Keratinocyte (primary cell): ENCODE results near the gene MAP3K10. TPM values are rescaled to one million over a fixed set of nuclear protein-coding genes. Genes with fewer than 3 reads are reported as not detected.

Experiments used
- DNase-seq: peaks from one replicate; pipeline ENCODE4 v3.0.0-alpha.2; 2011; ENCODE audit warnings: low read depth, missing footprints, low spot score
- FAIRE-seq: peaks from 2 replicates; lab custom pipeline; 2011; peaks lifted over from hg19 to GRCh38; lab: Jason Lieb, UNC
- H2AFZ ChIP-seq: 2 replicates; pipeline ENCODE4 v1.6.0; 2012; ENCODE audit warnings: low read length, control low read depth, inconsistent platforms; ENCODE audit not compliant: control insufficient read depth
- H3K27ac ChIP-seq: 2 replicates; pipeline ENCODE4 v1.5.1; 2011; ENCODE audit warnings: low read length; ENCODE audit not compliant: control insufficient read depth, insufficient read depth
- H3K27me3 ChIP-seq: 3 replicates; pipeline ENCODE4 v1.6.0; 2011; ENCODE audit warnings: low read length; ENCODE audit not compliant: control insufficient read depth, insufficient read depth; ENCODE audit errors: extremely low read depth
- H3K36me3 ChIP-seq, 2 experiments: 2 replicates in 1 of 2; 3 replicates in 1 of 2; pipeline ENCODE4 v1.5.1; 2011; ENCODE audit warnings: low read length in 2 of 2, mild to moderate bottlenecking in 1 of 2; ENCODE audit not compliant: control insufficient read depth in 2 of 2, insufficient read depth in 2 of 2; ENCODE audit errors: extremely low read depth in 1 of 2
- H3K4me1 ChIP-seq: 3 replicates; pipeline ENCODE4 v1.5.1; 2011; ENCODE audit warnings: low read length; ENCODE audit not compliant: control insufficient read depth, insufficient read depth; ENCODE audit errors: extremely low read depth
- H3K4me2 ChIP-seq: 3 replicates; pipeline ENCODE4 v1.6.0; 2011; ENCODE audit warnings: low read depth, low read length; ENCODE audit not compliant: control insufficient read depth, insufficient read depth; ENCODE audit errors: extremely low read depth
- H3K4me3 ChIP-seq, 3 experiments: fragments of 200-600 bp in 1 of 3; sonication (generic) in 1 of 3; 2 replicates in 2 of 3; 3 replicates in 1 of 3; pipeline ENCODE4 v1.5.1; 2011 to 2016; ENCODE audit warnings: low read length in 3 of 3, mild to moderate bottlenecking in 3 of 3, control low read depth in 2 of 3, inconsistent platforms in 1 of 3, low read depth in 1 of 3, mixed read lengths in 1 of 3, mixed run types in 1 of 3, moderate library complexity in 1 of 3; ENCODE audit not compliant: control insufficient read depth in 2 of 3, insufficient read depth in 2 of 3; ENCODE audit errors: extremely low read depth in 1 of 3
- H3K79me2 ChIP-seq: 2 replicates; pipeline ENCODE4 v1.6.0; 2012; ENCODE audit warnings: low read length; ENCODE audit not compliant: control insufficient read depth, insufficient read depth
- H3K9ac ChIP-seq: 3 replicates; pipeline ENCODE4 v1.6.0; 2011; ENCODE audit warnings: low read length; ENCODE audit not compliant: control insufficient read depth, insufficient read depth; ENCODE audit errors: extremely low read depth
- H3K9me1 ChIP-seq: 3 replicates; pipeline ENCODE4 v1.6.0; 2011; ENCODE audit warnings: low read length; ENCODE audit not compliant: control insufficient read depth, insufficient read depth; ENCODE audit errors: extremely low read depth
- H3K9me3 ChIP-seq: 2 replicates; pipeline ENCODE4 v1.5.1; 2012; ENCODE audit warnings: low read depth, low read length; ENCODE audit not compliant: control insufficient read depth
- H4K20me1 ChIP-seq: 3 replicates; pipeline ENCODE4 v1.6.0; 2011; ENCODE audit warnings: low read length; ENCODE audit not compliant: control insufficient read depth, insufficient read depth; ENCODE audit errors: extremely low read depth
- EZH2 ChIP-seq: IDR thresholded peaks from one replicate; pipeline ENCODE4 v1.6.1; 2012; ENCODE audit warnings: inconsistent platforms, mild to moderate bottlenecking, low read length, moderate library complexity
- dilution Hi-C: fragments of 300-500 bp; cut with MboI; formaldehyde crosslinking; loops from one replicate; pipeline ENCODE4 v1.7.0; 2020; ENCODE audit warnings: low sequenced_read_pairs; ENCODE audit not compliant: extremely low pct_ligation_motif_present
- polyA plus RNA-seq, 5 experiments: library from polyadenylated mRNA; depleted of rRNA in 3 of 5; stranded (reverse) in 3 of 5; stranded (forward) in 1 of 5; unstranded in 1 of 5; fragments of >200 nt; gene quantifications; 1 replicate in 1 of 5; 2 replicates in 3 of 5; 3 replicates in 1 of 5; pipeline versions ENCODE4 v1.2.1 to v1.2.3, GENCODE V29; 2011 to 2012; ENCODE audit warnings: missing spikeins in 2 of 5, low read depth in 1 of 5, low replicate concordance in 1 of 5
- TF ChIP-seq, protein P1 (sequence below), 3 experiments: IDR thresholded peaks in 1 of 3; conservative IDR thresholded peaks in 1 of 3; optimal IDR thresholded peaks in 1 of 3; 2 replicates in 2 of 3; 3 replicates in 1 of 3; pipeline versions ENCODE3 to v1.5.1; 2011; ENCODE audit warnings: low read length in 3 of 3, mild to moderate bottlenecking in 3 of 3, moderate library complexity in 2 of 3, control low read depth in 1 of 3, inconsistent platforms in 1 of 3; ENCODE audit not compliant: insufficient read depth in 2 of 3; ENCODE audit errors: extremely low read depth in 1 of 3

Gene MAP3K10
- polyA plus RNA-seq, 1 donor (not counting 4 experiments of a cell fraction or from before 2014, with no cell fraction given): 2.9 TPM

GRCh38 chr19:40159744-40160143 is 31.5 kb upstream of the MAP3K10 start:
- Histone ChIP-seq H3K79me2 (no peaks in the 10 kb centered on the region), H3K9me1 (no peaks in the 10 kb centered on the region), H3K4me2 (no peak overlapping the region), H4K20me1 (no peaks in the 10 kb centered on the region), H3K9me3 (no peaks in the 10 kb centered on the region), H2AFZ (no peak overlapping the region), H3K4me3 (no peak overlapping the region), H3K9ac (no peak overlapping the region), H3K27me3 (no peaks in the 10 kb centered on the region), H3K4me1 (no peaks in the 10 kb centered on the region), H3K36me3 (no peaks in the 10 kb centered on the region), H3K27ac (no peak overlapping the region)
- no peak for TF ChIP-seq EZH2
- TF ChIP-seq, protein P1, sequence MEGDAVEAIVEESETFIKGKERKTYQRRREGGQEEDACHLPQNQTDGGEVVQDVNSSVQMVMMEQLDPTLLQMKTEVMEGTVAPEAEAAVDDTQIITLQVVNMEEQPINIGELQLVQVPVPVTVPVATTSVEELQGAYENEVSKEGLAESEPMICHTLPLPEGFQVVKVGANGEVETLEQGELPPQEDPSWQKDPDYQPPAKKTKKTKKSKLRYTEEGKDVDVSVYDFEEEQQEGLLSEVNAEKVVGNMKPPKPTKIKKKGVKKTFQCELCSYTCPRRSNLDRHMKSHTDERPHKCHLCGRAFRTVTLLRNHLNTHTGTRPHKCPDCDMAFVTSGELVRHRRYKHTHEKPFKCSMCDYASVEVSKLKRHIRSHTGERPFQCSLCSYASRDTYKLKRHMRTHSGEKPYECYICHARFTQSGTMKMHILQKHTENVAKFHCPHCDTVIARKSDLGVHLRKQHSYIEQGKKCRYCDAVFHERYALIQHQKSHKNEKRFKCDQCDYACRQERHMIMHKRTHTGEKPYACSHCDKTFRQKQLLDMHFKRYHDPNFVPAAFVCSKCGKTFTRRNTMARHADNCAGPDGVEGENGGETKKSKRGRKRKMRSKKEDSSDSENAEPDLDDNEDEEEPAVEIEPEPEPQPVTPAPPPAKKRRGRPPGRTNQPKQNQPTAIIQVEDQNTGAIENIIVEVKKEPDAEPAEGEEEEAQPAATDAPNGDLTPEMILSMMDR (optimal IDR thresholded peaks at IDR 0.05 in 1 of 3, IDR thresholded peaks at IDR 0.05 in 1 of 3, conservative IDR thresholded peaks at IDR 0.05 in 1 of 3; ENCODE audit: extremely low read depth in 1 of 3, insufficient read depth in 2 of 3, low read length in 3 of 3): no peak
- FAIRE-seq (no peak), DNase-seq (no peak)
- dilution Hi-C loops: no loop called here

DNA sequence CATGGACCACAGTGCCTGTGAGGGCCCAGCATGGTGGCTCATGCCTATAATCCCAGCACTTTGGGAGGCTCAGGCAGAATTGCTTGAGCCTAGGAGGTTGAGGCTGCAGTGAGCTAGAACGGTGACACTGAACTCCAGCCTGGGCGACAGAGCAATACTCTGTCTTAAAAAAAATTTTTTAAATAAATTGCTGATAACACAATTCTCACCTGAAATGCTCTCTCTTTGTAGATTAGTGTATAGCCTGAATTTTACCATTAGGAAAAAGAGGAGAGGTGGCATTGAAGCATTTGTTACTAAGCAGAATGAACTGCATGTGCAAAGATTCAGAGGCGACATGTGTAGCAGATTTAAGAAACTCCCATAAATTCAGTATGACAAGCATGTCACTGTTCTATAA is 29.1 kb upstream of the MAP3K10 start:
- no peak for TF ChIP-seq EZH2
- no peaks in the 10 kb centered on the region for H3K9me3 ChIP-seq
- dilution Hi-C loops: no loop called here
- no peak overlapping the region for H3K27ac ChIP-seq
- no peaks in the 10 kb centered on the region for H3K27me3 ChIP-seq
- no peak overlapping the region for H3K4me3 ChIP-seq
- H4K20me1 ChIP-seq: no peaks in the 10 kb centered on the region
- no peaks in the 10 kb centered on the region for H3K36me3 ChIP-seq
- no peaks in the 10 kb centered on the region for H3K9me1 ChIP-seq
- H3K4me1 ChIP-seq: no peaks in the 10 kb centered on the region
- no peak overlapping the region for H2AFZ ChIP-seq
- DNase-seq (no peak), FAIRE-seq (no peak)
- H3K4me2 ChIP-seq: no peak overlapping the region
- no peak overlapping the region for H3K9ac ChIP-seq
- H3K79me2 ChIP-seq: no peaks in the 10 kb centered on the region

DNA sequence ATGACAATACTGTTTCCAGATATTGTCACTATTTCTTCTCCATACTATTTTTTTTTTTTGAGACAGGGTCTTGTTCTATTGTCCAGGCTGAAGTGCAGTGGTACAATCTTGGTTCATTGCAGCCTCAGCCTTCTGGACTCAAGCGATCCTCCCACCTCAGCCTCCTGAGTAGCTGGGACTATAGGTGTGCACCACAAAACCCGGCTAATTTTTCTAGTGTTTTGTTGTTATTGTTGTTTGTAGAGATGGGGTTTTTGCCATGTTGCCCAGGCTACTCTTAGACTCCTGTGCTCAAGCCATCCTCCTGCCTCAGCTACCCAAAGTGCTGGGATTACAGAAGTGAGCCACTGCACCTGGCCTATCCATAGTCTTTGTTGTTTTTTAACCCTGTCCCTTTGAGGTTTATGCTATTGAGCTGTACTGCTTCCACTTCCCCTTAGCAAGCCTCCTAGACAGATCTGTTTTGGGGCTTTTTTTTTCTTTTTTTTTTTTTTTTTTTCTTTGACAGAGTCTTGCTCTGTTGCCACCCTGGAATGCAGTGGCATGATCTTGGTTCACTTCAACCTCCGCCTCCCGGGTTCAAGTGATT is 27.6 kb upstream of the MAP3K10 start:
- Histone ChIP-seq H3K4me3 (no peak overlapping the region), H2AFZ (no peak overlapping the region), H3K9ac (no peak overlapping the region), H3K79me2 (no peaks in the 10 kb centered on the region), H3K4me2 (no peak overlapping the region), H3K27ac (no peak overlapping the region), H3K9me3 (no peaks in the 10 kb centered on the region), H3K36me3 (no peaks in the 10 kb centered on the region), H4K20me1 (no peaks in the 10 kb centered on the region), H3K27me3 (no peaks in the 10 kb centered on the region), H3K4me1 (no peaks in the 10 kb centered on the region), H3K9me1 (no peaks in the 10 kb centered on the region)
- TF ChIP-seq EZH2: no peak
- TF ChIP-seq, protein P1 (optimal IDR thresholded peaks at IDR 0.05 in 1 of 3, IDR thresholded peaks at IDR 0.05 in 1 of 3, conservative IDR thresholded peaks at IDR 0.05 in 1 of 3; ENCODE audit: extremely low read depth in 1 of 3, insufficient read depth in 2 of 3, low read length in 3 of 3): no peak
- dilution Hi-C loops: no loop called here
- FAIRE-seq (no peak), DNase-seq (no peak)
